H1 (cell line): ENCODE measurements around the gene RIMS3. TPM values are rescaled to one million over a fixed set of nuclear protein-coding genes. Genes with fewer than 3 reads are reported as not detected.

Experiments used
- CTCF ChIA-PET: fragments of 300-600 bp; sonication (Branson Sonifier 250); formaldehyde crosslinking; loops from one replicate; lab custom pipeline; 2021; ENCODE audit not compliant: partially characterized antibody; lab: Charles Lee
- POLR2A ChIA-PET: fragments of 300-600 bp; sonication (Branson Sonifier 250); formaldehyde crosslinking; loops from one replicate; lab custom pipeline; 2021; ENCODE audit warnings: inconsistent platforms; ENCODE audit not compliant: partially characterized antibody; lab: Charles Lee
- DNase-seq, 2 experiments: peaks; one replicate each; pipeline versions ENCODE4 v3.0.0 to v3.0.0-alpha.2; 2010 to 2022; ENCODE audit warnings: low spot score in 2 of 2, low read depth in 1 of 2, mixed read lengths in 1 of 2
- FAIRE-seq: peaks from 2 replicates; lab custom pipeline; 2011; peaks lifted over from hg19 to GRCh38; lab: Jason Lieb, UNC
- H2AFZ ChIP-seq: 2 replicates; pipeline ENCODE4 v1.8.1; 2012; ENCODE audit warnings: low read length, inconsistent platforms
- H2AK5ac ChIP-seq: 2 replicates; pipeline ENCODE4 v1.6.1; 2013; ENCODE audit warnings: low read depth, low read length
- H2BK120ac ChIP-seq: replicated peaks from 2 replicates; pipeline ENCODE3; 2013; ENCODE audit warnings: low read depth, low read length, inconsistent platforms
- H2BK12ac ChIP-seq: 2 replicates; pipeline ENCODE4 v1.6.1; 2013; ENCODE audit warnings: low read depth, low read length
- H2BK15ac ChIP-seq: 2 replicates; pipeline ENCODE4 v1.6.1; 2013; ENCODE audit warnings: low read length
- H2BK20ac ChIP-seq: 2 replicates; pipeline ENCODE4 v1.6.1; 2013; ENCODE audit warnings: low read length
- H2BK5ac ChIP-seq: 2 replicates; pipeline ENCODE4 v1.6.1; 2013; ENCODE audit warnings: low read depth, low read length
- H3K14ac ChIP-seq: 2 replicates; pipeline ENCODE4 v1.6.1; 2013; ENCODE audit warnings: inconsistent platforms; ENCODE audit not compliant: insufficient read length
- H3K18ac ChIP-seq: 2 replicates; pipeline ENCODE4 v1.6.1; 2013; ENCODE audit warnings: low read length; ENCODE audit errors: extremely low read depth
- H3K23ac ChIP-seq: 2 replicates; pipeline ENCODE4 v1.6.1; 2013; ENCODE audit warnings: inconsistent platforms; ENCODE audit not compliant: insufficient read length
- H3K23me2 ChIP-seq: 2 replicates; pipeline ENCODE4 v1.6.1; 2013; ENCODE audit warnings: low read depth, low read length
- H3K27ac ChIP-seq: 2 replicates; pipeline ENCODE4 v1.6.1; 2011; ENCODE audit warnings: low read depth, low read length, inconsistent platforms
- H3K27me3 ChIP-seq, 4 experiments: replicated peaks in 1 of 4; 1 replicate in 1 of 4; 2 replicates in 3 of 4; pipeline versions ENCODE4 v1.6.1 to v1.8.1; 2011 to 2013; ENCODE audit warnings: low read length in 3 of 4, mild to moderate bottlenecking in 3 of 4, inconsistent platforms in 2 of 4, mixed read lengths in 2 of 4, moderate library complexity in 1 of 4; ENCODE audit not compliant: control insufficient read depth in 3 of 4, insufficient read depth in 3 of 4; ENCODE audit errors: extremely low read depth in 1 of 4
- H3K36me3 ChIP-seq, 4 experiments: 2 replicates each; pipeline versions ENCODE4 v1.6.1 to v1.8.1; 2011 to 2013; ENCODE audit warnings: mild to moderate bottlenecking in 4 of 4, low read length in 3 of 4, moderate library complexity in 2 of 4, control low read depth in 1 of 4, inconsistent platforms in 1 of 4; ENCODE audit not compliant: insufficient read depth in 4 of 4, control insufficient read depth in 2 of 4
- H3K4ac ChIP-seq: replicated peaks from 2 replicates; pipeline ENCODE3; 2013; ENCODE audit warnings: low read length, low read depth, mixed read lengths, inconsistent platforms; ENCODE audit not compliant: insufficient read length
- H3K4me1 ChIP-seq, 4 experiments: replicated peaks in 1 of 4; 1 replicate in 1 of 4; 2 replicates in 3 of 4; pipeline versions ENCODE4 v1.6.1 to v1.8.1; 2011 to 2013; ENCODE audit warnings: low read length in 3 of 4, inconsistent platforms in 2 of 4, mixed read lengths in 1 of 4; ENCODE audit not compliant: insufficient read depth in 4 of 4, control insufficient read depth in 3 of 4
- H3K4me2 ChIP-seq, 2 experiments: 2 replicates each; pipeline versions ENCODE4 v1.6.1 to v1.8.1; 2011 to 2013; ENCODE audit warnings: low read depth in 2 of 2, low read length in 2 of 2, control low read depth in 1 of 2, inconsistent platforms in 1 of 2, mild to moderate bottlenecking in 1 of 2; ENCODE audit not compliant: insufficient read depth in 1 of 2
- H3K4me3 ChIP-seq, 4 experiments: fragments of 200-600, 300-600 bp in 1 of 4; sonication (generic), shearing (Covaris generic), sonication (Bioruptor Twin) in 1 of 4; 2 replicates each; pipeline versions ENCODE4 v1.5.1 to v1.8.1; 2011 to 2016; ENCODE audit warnings: low read length in 4 of 4, low read depth in 3 of 4, control low read depth in 2 of 4, inconsistent platforms in 2 of 4, mild to moderate bottlenecking in 2 of 4, mixed read lengths in 1 of 4, moderate library complexity in 1 of 4; ENCODE audit not compliant: insufficient read depth in 2 of 4; ENCODE audit errors: extremely low read depth in 1 of 4
- H3K56ac ChIP-seq: replicated peaks from 2 replicates; pipeline ENCODE3; 2013; ENCODE audit warnings: low read depth, mild to moderate bottlenecking, mixed read lengths, low read length, inconsistent platforms; ENCODE audit not compliant: insufficient read length
- H3K79me1 ChIP-seq: 2 replicates; pipeline ENCODE4 v1.6.1; 2013; ENCODE audit warnings: low read depth, low read length, control low read depth
- H3K79me2 ChIP-seq, 2 experiments: 2 replicates each; pipeline versions ENCODE4 v1.6.1 to v1.8.1; 2012 to 2013; ENCODE audit warnings: low read length in 2 of 2, mild to moderate bottlenecking in 2 of 2, inconsistent platforms in 1 of 2; ENCODE audit not compliant: insufficient read depth in 2 of 2, control insufficient read depth in 1 of 2
- H3K9ac ChIP-seq, 4 experiments: replicated peaks in 1 of 4; 1 replicate in 1 of 4; 2 replicates in 3 of 4; pipeline versions ENCODE4 v1.6.1 to v1.8.1; 2011 to 2013; ENCODE audit warnings: low read depth in 3 of 4, low read length in 3 of 4, control low read depth in 2 of 4, mild to moderate bottlenecking in 2 of 4, moderate library complexity in 2 of 4, inconsistent platforms in 1 of 4; ENCODE audit errors: extremely low read depth in 1 of 4
- H3K9me3 ChIP-seq, 2 experiments: 2 replicates each; pipeline versions ENCODE4 v1.6.1 to v1.8.1; 2012 to 2013; ENCODE audit warnings: mild to moderate bottlenecking in 2 of 2, moderate library complexity in 2 of 2, control low read depth in 1 of 2, inconsistent platforms in 1 of 2, low read depth in 1 of 2, low read length in 1 of 2, mixed read lengths in 1 of 2; ENCODE audit not compliant: insufficient read depth in 2 of 2
- H4K20me1 ChIP-seq, 2 experiments: replicated peaks in 1 of 2; 2 replicates each; pipeline versions ENCODE3 to v1.8.1; 2011 to 2013; ENCODE audit warnings: inconsistent platforms in 2 of 2, low read length in 2 of 2, mild to moderate bottlenecking in 1 of 2; ENCODE audit not compliant: insufficient read depth in 2 of 2, control insufficient read depth in 1 of 2
- H4K5ac ChIP-seq: 2 replicates; pipeline ENCODE4 v1.6.1; 2013; ENCODE audit warnings: low read length, low read depth, mixed read lengths, inconsistent platforms; ENCODE audit not compliant: insufficient read length
- H4K8ac ChIP-seq: 2 replicates; pipeline ENCODE4 v1.8.0; 2013; ENCODE audit warnings: mild to moderate bottlenecking, moderate library complexity, low read length, inconsistent platforms; ENCODE audit not compliant: insufficient read depth; ENCODE audit errors: extremely low read depth
- H4K91ac ChIP-seq: replicated peaks from 2 replicates; pipeline ENCODE3; 2013; ENCODE audit warnings: low read length, mixed read lengths, inconsistent platforms; ENCODE audit not compliant: insufficient read length
- BCL11A ChIP-seq, 2 experiments: IDR thresholded peaks; one replicate each; pipeline ENCODE4 v1.6.1; 2011; ENCODE audit warnings: low read depth in 2 of 2, low read length in 2 of 2, mild to moderate bottlenecking in 2 of 2
- WGBS, 2 experiments: shearing (Covaris generic) in 1 of 2; methylation state at CpG; one replicate each; pipeline versions ENCODE4 v1.1.6 to v1.1.7; 2013 to 2015; ENCODE audit warnings: low lambda C conversion rate in 2 of 2, mixed read lengths in 2 of 2, inconsistent platforms in 1 of 2, low coverage in 1 of 2, missing lambda C conversion rate in 1 of 2; ENCODE audit not compliant: insufficient replicate concordance in 2 of 2, insufficient coverage in 1 of 2, insufficient read length in 1 of 2; ENCODE audit errors: extremely low coverage in 1 of 2, missing lambda C conversion rate in 1 of 2; 5-methylcytosine and 5-hydroxymethylcytosine counted together
- polyA plus RNA-seq, 7 experiments: library from polyadenylated mRNA; depleted of rRNA in 3 of 7; stranded (reverse) in 5 of 7; unstranded in 2 of 7; fragments of >200 nt in 5 of 7; fragments of 200-250 nt in 2 of 7; gene quantifications; 1 replicate in 5 of 7; 2 replicates in 1 of 7; 4 replicates in 1 of 7; pipeline versions ENCODE4 v1.2.1 to v1.2.3, GENCODE V29; 2011 to 2013; ENCODE audit warnings: missing spikeins in 2 of 7, mixed read lengths in 2 of 7
- total RNA-seq: library from RNA; stranded (reverse); fragmentation: NEBNext Ultra II Directional; extraction: Animal tissue kit (Norgen Biotek cat#: 25700); gene quantifications from 2 replicates; pipeline ENCODE4 v1.2.1, GENCODE V29; 2021

Gene RIMS3
- total and polyA plus RNA-seq, 2 of the 8 experiments (the other 6 are each of a cell fraction or from before 2014, with no cell fraction given): 13.3 to 20.6 TPM

DNA sequence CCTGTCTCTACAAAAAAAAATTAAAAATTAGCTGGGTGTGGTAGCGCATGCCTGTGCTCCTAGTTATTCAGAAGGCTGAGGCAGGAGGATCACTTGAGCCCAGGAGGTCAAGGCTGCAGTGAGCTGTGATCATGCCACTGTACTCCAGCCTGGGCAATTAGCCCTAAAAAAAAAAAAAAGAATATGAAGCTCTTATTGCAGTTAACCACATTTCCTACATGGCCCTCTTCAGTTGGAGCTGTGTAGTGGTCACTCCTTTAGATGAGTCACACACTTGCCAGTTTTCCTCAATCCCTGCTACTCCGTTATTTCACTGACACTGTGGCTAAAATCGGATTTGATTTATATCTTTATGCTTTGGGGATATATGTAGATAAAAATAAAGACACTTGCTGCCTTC lies 37.8 kb upstream of the RIMS3 start:
- H3K4ac ChIP-seq: no peak overlapping the region
- no peaks in the 10 kb centered on the region for H3K36me3 ChIP-seq
- H2BK15ac ChIP-seq: no peak overlapping the region
- H3K4me2 ChIP-seq: no peak overlapping the region
- H2BK120ac ChIP-seq: no peak overlapping the region
- 90% methylated on average over 3 of the region's 3 CpGs; no CpG with 5 or more reads in 1 of the 2 experiments for WGBS, 2 experiments
- no peaks in the 10 kb centered on the region for H3K23me2 ChIP-seq
- DNase-seq (no peak), FAIRE-seq (no peak)
- H2BK20ac ChIP-seq: no peak overlapping the region
- H3K9me3 ChIP-seq: no peaks in the 10 kb centered on the region
- TF ChIP-seq BCL11A (IDR thresholded peaks at IDR 0.05; ENCODE audit: low read depth in 2 of 2, low read length in 2 of 2): no peak
- H3K27me3 ChIP-seq: no peaks in the 10 kb centered on the region
- no peaks in the 10 kb centered on the region for H4K20me1 ChIP-seq
- ChIA-PET CTCF (interaction anchor here (0.6 to 2.4 kb wide), 9 partner anchors 9 to 536 kb away, joined by 3 to 10 read pairs (median 3); no protein-coding TSS in a partner anchor), POLR2A (interaction anchor here (0.9 to 17.0 kb wide), 3 partner anchors 11 to 19 kb away, joined by 4 to 293 read pairs (median 5); partner anchors contain the start of gene NFYC)
- no peak overlapping the region for H3K56ac ChIP-seq
- H4K5ac ChIP-seq: no peak overlapping the region
- H3K79me1 ChIP-seq: peaks cover 2% of the 10 kb centered on the region; the same call in 1 of the 2 replicates
- no peak overlapping the region for H2BK12ac ChIP-seq
- H4K8ac ChIP-seq: no peak overlapping the region
- no peak overlapping the region for H2BK5ac ChIP-seq
- no peak overlapping the region for H2AK5ac ChIP-seq
- no peak overlapping the region for H3K4me3 ChIP-seq
- no peak overlapping the region for H4K91ac ChIP-seq
- H3K9ac ChIP-seq: no peak overlapping the region
- peaks cover 0 to 5% (median under 1%) of the 10 kb centered on the region in 4 experiments; a peak in 3 of 7 replicates for H3K4me1 ChIP-seq
- H2AFZ ChIP-seq: no peak overlapping the region
- H3K79me2 ChIP-seq: peaks cover 9 to 82% of the 10 kb centered on the region in 2 experiments
- no peak overlapping the region for H3K14ac ChIP-seq
- H3K18ac ChIP-seq: no peak overlapping the region
- no peak overlapping the region for H3K27ac ChIP-seq
- no peak overlapping the region for H3K23ac ChIP-seq
